CD4-positive, alpha-beta T cell treated with Interleukin-1 beta for 1 hour (primary cell): ENCODE results near the gene SYPL1.
"Not testable (repeated sequence)": the region's sequence is repeated elsewhere in the genome, so short reads cannot be mapped to it uniquely, and the experiment has no call there.

Experiments used
- DNase-seq, 2 donors: peaks; one replicate each; pipeline ENCODE4 v3.0.0-alpha.2; 2020 to 2022

The SYPL1 gene

DNA sequence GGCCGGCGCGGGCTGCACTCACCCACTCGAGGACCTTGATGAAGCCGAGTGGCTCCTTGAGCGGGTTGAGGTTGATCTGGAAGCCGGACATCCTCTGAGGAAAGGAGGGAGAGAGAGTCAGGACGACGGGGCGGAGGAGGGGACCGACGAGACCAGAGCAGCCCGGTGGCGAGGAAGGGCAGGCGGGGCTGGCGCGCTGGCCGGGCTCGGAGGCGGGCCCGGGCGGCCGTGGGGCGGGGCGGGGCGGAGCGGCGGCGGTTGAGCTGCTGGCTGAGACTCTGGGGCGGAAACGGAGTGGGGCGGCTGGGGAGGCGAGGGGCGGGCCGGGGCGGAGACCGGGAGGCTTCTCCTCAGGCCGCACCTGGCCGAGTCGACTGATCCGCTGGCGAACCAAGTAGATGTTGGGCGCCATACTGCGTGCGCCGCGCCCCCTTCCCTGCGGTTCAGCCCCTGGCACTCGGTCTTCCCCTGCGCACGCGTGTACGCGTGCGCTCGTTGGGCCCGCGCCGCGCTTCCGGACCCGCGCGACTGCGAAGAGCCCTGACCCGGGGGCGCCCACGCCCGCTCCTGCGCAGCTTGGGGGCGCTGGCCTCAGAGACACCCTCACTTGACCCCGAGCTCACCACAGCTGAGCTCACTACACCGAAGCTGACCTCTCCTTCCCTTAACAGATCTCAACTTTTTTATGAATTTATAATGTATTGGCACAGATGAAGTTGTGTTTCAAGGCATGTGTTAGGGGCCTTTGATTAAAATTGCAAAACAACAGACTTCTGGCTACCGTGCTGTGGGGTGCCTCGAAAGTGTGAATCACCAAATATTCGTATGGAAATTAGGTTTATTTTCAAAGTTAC, at the start of gene SYPL1:
SYPL1 (minus strand) TSS at position 195 of the 854 bp plus-strand sequence; CDS start at position 91, 104 bp downstream.
- DNase-seq: peak; percentile 93 to 96

GRCh38 chr7:106155027-106155426, 42.9 kb upstream of the SYPL1 start:
- no peak for DNase-seq

- peak; percentile 75 for DNase-seq
These were observed 41.9 kb upstream of the SYPL1 start for GRCh38 chr7:106153891-106154449.

- no peak for DNase-seq
These were observed 40.2 kb upstream of the SYPL1 start for GRCh38 chr7:106152313-106152665.

- DNase-seq: no peak
These were observed 39.6 kb upstream of the SYPL1 start for GRCh38 chr7:106151459-106152312.

- DNase-seq: no peak
These were observed 31.7 kb upstream of the SYPL1 start for GRCh38 chr7:106143711-106144337.

DNA sequence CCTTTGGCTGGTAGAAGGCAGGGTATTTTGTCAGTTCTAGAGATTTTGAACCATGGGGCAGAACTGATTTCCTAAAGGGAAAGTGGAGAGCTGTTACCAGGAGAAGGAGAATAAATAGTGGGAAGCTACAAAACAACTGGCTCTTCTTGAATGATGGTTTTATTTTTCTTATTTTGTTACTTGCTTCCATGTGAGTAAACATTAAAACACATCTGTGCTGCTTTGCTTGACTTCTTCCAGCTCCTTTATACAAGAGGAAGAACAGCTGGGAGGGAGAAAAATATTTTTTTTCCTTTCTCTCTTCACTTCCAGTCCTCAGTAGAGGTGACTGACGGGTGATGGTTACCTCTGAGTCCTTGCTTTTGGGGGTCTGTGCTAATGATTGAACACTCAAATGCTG, 30.0 kb upstream of the SYPL1 start:
- no peak for DNase-seq

- no peak for DNase-seq
These were observed 28.5 kb upstream of the SYPL1 start for GRCh38 chr7:106140406-106141173.

GRCh38 chr7:106139265-106140251, 27.4 kb upstream of the SYPL1 start:
- no peak for DNase-seq

DNA sequence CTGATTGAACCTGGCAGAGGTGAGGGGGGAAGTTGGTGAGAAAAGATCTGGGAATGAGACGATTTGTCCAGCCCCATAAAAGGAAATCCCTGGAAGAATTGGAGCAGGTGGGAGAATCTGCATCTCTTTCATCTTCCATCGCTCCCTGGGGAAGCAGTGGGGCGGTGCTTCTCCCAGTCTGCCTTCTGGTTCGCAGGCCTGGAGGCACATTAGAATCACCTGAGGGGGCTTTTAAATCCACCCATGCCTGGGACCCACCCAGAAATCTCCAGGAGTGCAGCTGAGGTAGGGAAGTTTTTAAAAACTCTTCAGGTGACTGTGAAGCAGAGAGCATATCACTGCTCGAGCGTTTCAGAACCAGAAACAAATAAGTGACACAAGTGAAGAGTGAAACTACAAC, 26.7 kb upstream of the SYPL1 start:
- no peak for DNase-seq

- DNase-seq: not testable (repeated sequence)
These were observed 26.1 kb upstream of the SYPL1 start for GRCh38 chr7:106138181-106138580.

GRCh38 chr7:106134241-106134640, 22.1 kb upstream of the SYPL1 start:
- DNase-seq: no peak

DNA sequence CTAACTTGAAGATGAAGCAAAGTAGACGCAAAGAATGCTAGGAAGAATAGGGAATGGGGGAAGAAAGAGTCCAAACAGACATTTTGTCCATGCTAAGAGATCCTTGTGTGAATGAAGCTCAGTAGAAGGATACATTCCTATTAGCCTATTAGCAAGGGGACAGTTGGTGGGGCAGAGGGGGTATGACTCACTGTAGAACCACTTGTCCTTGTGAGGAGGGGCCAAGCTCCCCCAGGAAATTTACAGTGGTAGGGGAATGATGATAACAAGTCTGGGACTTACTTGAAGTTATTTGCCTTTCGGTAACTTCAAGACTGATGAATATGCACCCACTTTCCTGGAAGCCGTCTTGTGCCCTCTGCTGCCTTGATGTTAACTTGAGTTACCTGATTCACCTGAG, 17.2 kb upstream of the SYPL1 start:
- DNase-seq: no peak

- DNase-seq: no peak
These were observed 16.7 kb upstream of the SYPL1 start for GRCh38 chr7:106128836-106129235.

- no peak for DNase-seq
These were observed 16.1 kb upstream of the SYPL1 start for GRCh38 chr7:106127984-106128780.

DNA sequence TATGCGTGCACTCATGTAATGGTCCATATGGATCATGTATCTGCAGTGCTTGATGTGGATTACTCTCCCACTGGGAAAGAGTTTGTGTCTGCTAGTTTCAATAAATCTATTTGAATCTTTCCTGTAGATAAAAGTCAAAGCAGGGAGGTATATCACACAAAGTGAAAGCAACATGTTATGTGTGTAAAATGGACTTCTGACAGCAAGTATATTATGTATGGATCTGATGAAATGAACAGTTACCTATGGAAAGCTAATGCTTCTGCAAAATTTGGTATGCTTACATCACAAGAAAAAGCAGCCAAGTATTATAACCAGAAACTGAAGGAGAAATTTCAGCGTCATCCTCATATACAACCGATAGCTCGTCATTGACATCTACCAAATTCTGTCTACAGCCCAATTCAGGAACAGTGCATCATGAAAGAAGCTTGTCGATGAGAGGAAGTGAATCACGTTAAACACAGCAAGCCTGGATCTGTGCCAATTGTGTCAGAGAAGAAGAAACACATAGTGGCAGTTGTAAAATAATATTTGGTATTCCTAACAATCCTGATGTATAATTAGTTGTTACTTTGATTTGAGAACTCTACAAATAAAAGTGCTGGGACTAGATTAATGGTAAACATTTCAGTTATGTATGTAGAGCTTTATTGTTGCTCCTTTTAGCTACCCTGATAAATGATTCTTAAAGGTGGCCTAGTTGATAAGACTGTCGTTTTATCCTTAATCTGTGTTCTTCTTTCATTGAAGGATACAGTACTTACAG, 14.2 kb upstream of the SYPL1 start:
- DNase-seq: peak; percentile 37 to 50

GRCh38 chr7:106125417-106125816, 13.3 kb upstream of the SYPL1 start:
- DNase-seq: no peak

DNA sequence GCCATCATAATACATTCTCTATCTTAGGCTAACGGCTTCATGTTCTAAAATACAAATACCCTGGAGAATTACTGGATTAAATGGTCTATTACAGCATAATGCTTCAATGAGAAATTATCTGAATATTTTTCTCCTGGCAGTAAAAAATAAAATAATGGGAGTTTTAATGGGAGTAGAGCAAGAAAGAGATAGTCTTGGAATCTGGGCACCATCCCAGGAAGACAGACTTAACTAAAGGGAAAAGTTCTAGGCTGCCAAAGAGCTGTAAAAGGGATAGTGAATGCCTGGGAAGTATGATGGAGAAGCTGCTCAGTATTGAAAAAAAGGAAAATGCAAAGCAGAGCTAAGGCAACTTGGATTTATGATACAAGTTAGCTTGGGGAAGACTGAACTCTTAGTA, 12.1 kb upstream of the SYPL1 start:
- DNase-seq: no peak

GRCh38 chr7:106122713-106123112, 10.6 kb upstream of the SYPL1 start:
- no peak for DNase-seq
